GM12878 (cell line): ENCODE data around the gene PDZRN4. TPM values are rescaled to one million over a fixed set of nuclear protein-coding genes. Genes with fewer than 3 reads are reported as not detected.

Source experiments
- ATAC-seq: fragments of 200-7000 bp; cut with Tn5 transposase; 3 replicates; pipeline ENCODE4 v1.9.1; 2020; ENCODE audit warnings: mild to moderate bottlenecking, moderate library complexity
- BruUV-seq: library from RNA; stranded (reverse); fragments of 400-500 nt; replicated peaks from 2 replicates; lab custom pipeline; 2021; lab: Mats Ljungman, UMichigan
- CTCF ChIA-PET: fragments of 300-600 bp; sonication (Branson Sonifier 250); formaldehyde crosslinking; extraction: SDS; loops from one replicate; lab custom pipeline; 2021; ENCODE audit warnings: inconsistent platforms; lab: Yijun Ruan, JAX
- POLR2A ChIA-PET: fragments of 350-600 bp; formaldehyde crosslinking; extraction: SDS; loops from one replicate; lab custom pipeline; 2021; ENCODE audit warnings: inconsistent platforms; lab: Charles Lee
- RAD21 ChIA-PET: fragments of 300-600 bp; sonication (Branson Sonifier 250); formaldehyde crosslinking; loops from one replicate; lab custom pipeline; 2023; ENCODE audit warnings: antibody characterized with exemption; ENCODE audit not compliant: unreplicated experiment; lab: Charles Lee
- SMC1A ChIA-PET: fragments of 300-600 bp; sonication (Branson Sonifier 250); formaldehyde crosslinking; loops from one replicate; lab custom pipeline; 2023; ENCODE audit not compliant: unreplicated experiment, uncharacterized antibody; lab: Charles Lee
- DNase-seq: peaks from one replicate; pipeline ENCODE4 v3.0.0-alpha.2; 2011; ENCODE audit warnings: low read depth, low spot score
- FAIRE-seq: peaks from 3 replicates; lab custom pipeline; 2011; peaks lifted over from hg19 to GRCh38; lab: Jason Lieb, UNC
- H2AFZ ChIP-seq: 2 replicates; pipeline ENCODE4 v1.6.0; 2011; ENCODE audit warnings: low read depth, low read length, control low read depth; ENCODE audit not compliant: control insufficient read depth
- H3K27ac ChIP-seq: 2 replicates; pipeline ENCODE4 v1.5.1; 2011; ENCODE audit warnings: control low read depth; ENCODE audit not compliant: control insufficient read depth, insufficient read depth
- H3K27me3 ChIP-seq, 2 experiments: replicated peaks in 1 of 2; 2 replicates each; pipeline versions ENCODE4 v1.6.0 to v1.6.1; 2011; ENCODE audit warnings: low read length in 1 of 2; ENCODE audit not compliant: control insufficient read depth in 2 of 2, insufficient read depth in 2 of 2
- H3K36me3 ChIP-seq, 2 experiments: 2 replicates each; pipeline ENCODE4 v1.5.1; 2011; ENCODE audit warnings: low read length in 1 of 2; ENCODE audit not compliant: control insufficient read depth in 2 of 2, insufficient read depth in 2 of 2
- H3K4me1 ChIP-seq: 2 replicates; pipeline ENCODE4 v1.6.1; 2011; ENCODE audit warnings: mild to moderate bottlenecking, low read length, moderate library complexity, mixed read lengths; ENCODE audit not compliant: control insufficient read depth, insufficient read depth
- H3K4me2 ChIP-seq: 2 replicates; pipeline ENCODE4 v1.6.0; 2011; ENCODE audit warnings: control low read depth; ENCODE audit not compliant: control insufficient read depth, insufficient read depth
- H3K4me3 ChIP-seq: fragments of 200-600 bp; sonication (generic); 2 replicates; pipeline ENCODE4 v1.5.1; 2016
- H3K79me2 ChIP-seq: 2 replicates; pipeline ENCODE4 v1.6.0; 2011; ENCODE audit warnings: low read length; ENCODE audit not compliant: control insufficient read depth, insufficient read depth
- H3K9ac ChIP-seq: 2 replicates; pipeline ENCODE4 v1.8.0; 2011; ENCODE audit warnings: low read length, control low read depth, mixed read lengths; ENCODE audit not compliant: control insufficient read depth, insufficient read depth
- H3K9me3 ChIP-seq: replicated peaks from 3 replicates; pipeline ENCODE4 v1.5.1; 2011; ENCODE audit warnings: mild to moderate bottlenecking, low read length; ENCODE audit not compliant: control insufficient read depth, insufficient read depth
- H4K20me1 ChIP-seq: 2 replicates; pipeline ENCODE4 v1.6.0; 2011; ENCODE audit not compliant: control insufficient read depth, insufficient read depth
- BCL3 ChIP-seq: IDR thresholded peaks from 2 replicates; pipeline ENCODE4 v1.6.1; 2011; ENCODE audit warnings: borderline replicate concordance, low read depth, mild to moderate bottlenecking, moderate library complexity, low read length; ENCODE audit not compliant: insufficient read depth, poor library complexity, severe bottlenecking
- BRCA1 ChIP-seq: IDR thresholded peaks from 2 replicates; pipeline ENCODE4 v1.6.1; 2011; ENCODE audit warnings: low read depth, low read length, improper control_type of control experiment
- CEBPB ChIP-seq, 2 experiments: fragments of 150-350 bp in 1 of 2; IDR thresholded peaks; 2 replicates each; pipeline ENCODE4 v1.6.1; 2012 to 2014; ENCODE audit warnings: low read depth in 2 of 2, low read length in 2 of 2, borderline replicate concordance in 1 of 2, inconsistent platforms in 1 of 2
- HDAC6 ChIP-seq: fragments of 200-600 bp; sonication (generic); IDR thresholded peaks from one replicate; pipeline ENCODE4 v1.8.0; 2017; ENCODE audit warnings: antibody characterized with exemption; ENCODE audit not compliant: unreplicated experiment
- MEF2A ChIP-seq: IDR thresholded peaks from 2 replicates; pipeline ENCODE4 v1.6.1; 2011; ENCODE audit warnings: low read depth, mild to moderate bottlenecking, low read length, moderate library complexity; ENCODE audit not compliant: insufficient read depth
- PML ChIP-seq: IDR thresholded peaks from 2 replicates; pipeline ENCODE4 v1.6.1; 2012; ENCODE audit warnings: low read length, inconsistent platforms
- SIX5 ChIP-seq: IDR thresholded peaks from 2 replicates; pipeline ENCODE4 v1.6.1; 2011; ENCODE audit warnings: mild to moderate bottlenecking, low read depth, low read length, moderate library complexity; ENCODE audit not compliant: severe bottlenecking
- SMARCA5 ChIP-seq: fragments of 450-650 bp; IDR thresholded peaks from 2 replicates; pipeline ENCODE4 v1.6.1; 2017; ENCODE audit warnings: mild to moderate bottlenecking
- SUPT20H ChIP-seq: IDR thresholded peaks from 2 replicates; pipeline ENCODE4 v1.6.1; 2011; ENCODE audit warnings: low read depth, mild to moderate bottlenecking, low read length, moderate library complexity, borderline replicate concordance; ENCODE audit not compliant: control insufficient read depth
- ZNF207 ChIP-seq: fragments of 450-650 bp; IDR thresholded peaks from 2 replicates; pipeline ENCODE4 v1.6.1; 2014; ENCODE audit warnings: antibody characterized with exemption, mild to moderate bottlenecking, borderline replicate concordance
- WGBS: methylation state at CpG from one replicate; pipeline ENCODE4 v1.1.6; 2016; ENCODE audit warnings: low lambda C conversion rate; ENCODE audit not compliant: insufficient replicate concordance, insufficient coverage; ENCODE audit errors: missing lambda C conversion rate; 5-methylcytosine and 5-hydroxymethylcytosine counted together
- in situ Hi-C: fragments of 300-500 bp; cut with MboI; formaldehyde crosslinking; loops from 9 replicates; pipeline ENCODE4 v1.14.3; 2018; ENCODE audit warnings: mixed read lengths
- intact Hi-C: fragments of 100-400 bp; cut with micrococcal nuclease; formaldehyde crosslinking; loops from one replicate; pipeline ENCODE4 v1.14.2; 2022; ENCODE audit not compliant: unreplicated experiment
- polyA plus RNA-seq, 11 experiments: library from polyadenylated mRNA; depleted of rRNA in 4 of 11; unstranded in 6 of 11; stranded (reverse) in 5 of 11; fragments of >200 nt; fragmentation: Nextera tagmentation in 4 of 11; fragmentation: Illumina TruSeq in 1 of 11; extraction: Ambion mirVana in 4 of 11; extraction: Trizol in 1 of 11; gene quantifications; 1 replicate in 1 of 11; 2 replicates in 10 of 11; pipeline versions ENCODE4 v1.2.1 to v1.2.3, GENCODE V29; 2011 to 2016; ENCODE audit warnings: inconsistent platforms in 2 of 11, missing spikeins in 2 of 11, low read depth in 1 of 11
- total RNA-seq, 4 experiments: library from RNA; depleted of rRNA in 3 of 4; stranded (reverse); fragments of >200 nt in 3 of 4; fragmentation: Illumina TruSeq in 1 of 4; extraction: Trizol in 1 of 4; gene quantifications; 2 replicates each; pipeline versions ENCODE4 v1.2.1 to v1.2.3, GENCODE V29; 2013 to 2021
- TF ChIP-seq, protein P1 (sequence below): fragments of 450-650 bp; IDR thresholded peaks from 2 replicates; pipeline ENCODE4 v1.6.1; 2017; ENCODE audit warnings: mild to moderate bottlenecking, low read depth, inconsistent platforms; ENCODE audit not compliant: poor library complexity, severe bottlenecking
- TF ChIP-seq, protein P2 (sequence below): IDR thresholded peaks from 2 replicates; pipeline ENCODE4 v1.6.1; 2012; ENCODE audit warnings: low read length, inconsistent platforms
- TF ChIP-seq, protein P3 (sequence below): fragments of 450-650 bp; IDR thresholded peaks from 2 replicates; pipeline ENCODE4 v1.6.1; 2017; ENCODE audit warnings: low read depth, mild to moderate bottlenecking, moderate library complexity
- TF ChIP-seq, protein P4 (sequence below): fragments of 450-650 bp; formaldehyde crosslinking; IDR thresholded peaks from 2 replicates; pipeline ENCODE4 v1.4.0; 2020; ENCODE audit warnings: mild to moderate bottlenecking, moderate library complexity

PDZRN4 gene
- total and polyA plus RNA-seq, 10 of the 15 experiments (the other 5 are each of a cell fraction or from before 2014, with no cell fraction given): 0.03 TPM; not detected in 9

- WGBS: 0% methylated on average over 2 of the region's 2 CpGs
- TF ChIP-seq BCL3 (no peak), SUPT20H (no peak), HDAC6 (no peak), PML (no peak), ZNF207 (no peak), BRCA1 (no peak), MEF2A (no peak), SIX5 (no peak), SMARCA5 (no peak), CEBPB (IDR thresholded peaks at IDR 0.05; ENCODE audit: borderline replicate concordance in 1 of 2, low read depth in 2 of 2, low read length in 2 of 2) (no peak)
- TF ChIP-seq, protein P1, sequence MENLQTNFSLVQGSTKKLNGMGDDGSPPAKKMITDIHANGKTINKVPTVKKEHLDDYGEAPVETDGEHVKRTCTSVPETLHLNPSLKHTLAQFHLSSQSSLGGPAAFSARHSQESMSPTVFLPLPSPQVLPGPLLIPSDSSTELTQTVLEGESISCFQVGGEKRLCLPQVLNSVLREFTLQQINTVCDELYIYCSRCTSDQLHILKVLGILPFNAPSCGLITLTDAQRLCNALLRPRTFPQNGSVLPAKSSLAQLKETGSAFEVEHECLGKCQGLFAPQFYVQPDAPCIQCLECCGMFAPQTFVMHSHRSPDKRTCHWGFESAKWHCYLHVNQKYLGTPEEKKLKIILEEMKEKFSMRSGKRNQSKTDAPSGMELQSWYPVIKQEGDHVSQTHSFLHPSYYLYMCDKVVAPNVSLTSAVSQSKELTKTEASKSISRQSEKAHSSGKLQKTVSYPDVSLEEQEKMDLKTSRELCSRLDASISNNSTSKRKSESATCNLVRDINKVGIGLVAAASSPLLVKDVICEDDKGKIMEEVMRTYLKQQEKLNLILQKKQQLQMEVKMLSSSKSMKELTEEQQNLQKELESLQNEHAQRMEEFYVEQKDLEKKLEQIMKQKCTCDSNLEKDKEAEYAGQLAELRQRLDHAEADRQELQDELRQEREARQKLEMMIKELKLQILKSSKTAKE: no peak
- TF ChIP-seq, protein P2, sequence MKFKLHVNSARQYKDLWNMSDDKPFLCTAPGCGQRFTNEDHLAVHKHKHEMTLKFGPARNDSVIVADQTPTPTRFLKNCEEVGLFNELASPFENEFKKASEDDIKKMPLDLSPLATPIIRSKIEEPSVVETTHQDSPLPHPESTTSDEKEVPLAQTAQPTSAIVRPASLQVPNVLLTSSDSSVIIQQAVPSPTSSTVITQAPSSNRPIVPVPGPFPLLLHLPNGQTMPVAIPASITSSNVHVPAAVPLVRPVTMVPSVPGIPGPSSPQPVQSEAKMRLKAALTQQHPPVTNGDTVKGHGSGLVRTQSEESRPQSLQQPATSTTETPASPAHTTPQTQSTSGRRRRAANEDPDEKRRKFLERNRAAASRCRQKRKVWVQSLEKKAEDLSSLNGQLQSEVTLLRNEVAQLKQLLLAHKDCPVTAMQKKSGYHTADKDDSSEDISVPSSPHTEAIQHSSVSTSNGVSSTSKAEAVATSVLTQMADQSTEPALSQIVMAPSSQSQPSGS: no peak
- TF ChIP-seq, protein P3, sequence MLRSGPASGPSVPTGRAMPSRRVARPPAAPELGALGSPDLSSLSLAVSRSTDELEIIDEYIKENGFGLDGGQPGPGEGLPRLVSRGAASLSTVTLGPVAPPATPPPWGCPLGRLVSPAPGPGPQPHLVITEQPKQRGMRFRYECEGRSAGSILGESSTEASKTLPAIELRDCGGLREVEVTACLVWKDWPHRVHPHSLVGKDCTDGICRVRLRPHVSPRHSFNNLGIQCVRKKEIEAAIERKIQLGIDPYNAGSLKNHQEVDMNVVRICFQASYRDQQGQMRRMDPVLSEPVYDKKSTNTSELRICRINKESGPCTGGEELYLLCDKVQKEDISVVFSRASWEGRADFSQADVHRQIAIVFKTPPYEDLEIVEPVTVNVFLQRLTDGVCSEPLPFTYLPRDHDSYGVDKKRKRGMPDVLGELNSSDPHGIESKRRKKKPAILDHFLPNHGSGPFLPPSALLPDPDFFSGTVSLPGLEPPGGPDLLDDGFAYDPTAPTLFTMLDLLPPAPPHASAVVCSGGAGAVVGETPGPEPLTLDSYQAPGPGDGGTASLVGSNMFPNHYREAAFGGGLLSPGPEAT: no peak
- TF ChIP-seq, protein P4, sequence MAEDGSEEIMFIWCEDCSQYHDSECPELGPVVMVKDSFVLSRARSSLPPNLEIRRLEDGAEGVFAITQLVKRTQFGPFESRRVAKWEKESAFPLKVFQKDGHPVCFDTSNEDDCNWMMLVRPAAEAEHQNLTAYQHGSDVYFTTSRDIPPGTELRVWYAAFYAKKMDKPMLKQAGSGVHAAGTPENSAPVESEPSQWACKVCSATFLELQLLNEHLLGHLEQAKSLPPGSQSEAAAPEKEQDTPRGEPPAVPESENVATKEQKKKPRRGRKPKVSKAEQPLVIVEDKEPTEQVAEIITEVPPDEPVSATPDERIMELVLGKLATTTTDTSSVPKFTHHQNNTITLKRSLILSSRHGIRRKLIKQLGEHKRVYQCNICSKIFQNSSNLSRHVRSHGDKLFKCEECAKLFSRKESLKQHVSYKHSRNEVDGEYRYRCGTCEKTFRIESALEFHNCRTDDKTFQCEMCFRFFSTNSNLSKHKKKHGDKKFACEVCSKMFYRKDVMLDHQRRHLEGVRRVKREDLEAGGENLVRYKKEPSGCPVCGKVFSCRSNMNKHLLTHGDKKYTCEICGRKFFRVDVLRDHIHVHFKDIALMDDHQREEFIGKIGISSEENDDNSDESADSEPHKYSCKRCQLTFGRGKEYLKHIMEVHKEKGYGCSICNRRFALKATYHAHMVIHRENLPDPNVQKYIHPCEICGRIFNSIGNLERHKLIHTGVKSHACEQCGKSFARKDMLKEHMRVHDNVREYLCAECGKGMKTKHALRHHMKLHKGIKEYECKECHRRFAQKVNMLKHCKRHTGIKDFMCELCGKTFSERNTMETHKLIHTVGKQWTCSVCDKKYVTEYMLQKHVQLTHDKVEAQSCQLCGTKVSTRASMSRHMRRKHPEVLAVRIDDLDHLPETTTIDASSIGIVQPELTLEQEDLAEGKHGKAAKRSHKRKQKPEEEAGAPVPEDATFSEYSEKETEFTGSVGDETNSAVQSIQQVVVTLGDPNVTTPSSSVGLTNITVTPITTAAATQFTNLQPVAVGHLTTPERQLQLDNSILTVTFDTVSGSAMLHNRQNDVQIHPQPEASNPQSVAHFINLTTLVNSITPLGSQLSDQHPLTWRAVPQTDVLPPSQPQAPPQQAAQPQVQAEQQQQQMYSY (CRISPR knock-in tag): no peak
Measured at GRCh38 chr12:41479426-41479825, 291.3 kb downstream of the PDZRN4 start.

More at GRCh38 chr12:41479426-41479825, 291.3 kb downstream of the PDZRN4 start:
- Histone ChIP-seq H2AFZ (no peak overlapping the region), H3K79me2 (no peaks in the 10 kb centered on the region), H3K9me3 (no peaks in the 10 kb centered on the region), H3K9ac (no peak overlapping the region), H3K36me3 (no peaks in the 10 kb centered on the region), H4K20me1 (no peaks in the 10 kb centered on the region), H3K4me2 (no peak overlapping the region), H3K4me1 (no peaks in the 10 kb centered on the region), H3K27ac (no peak overlapping the region), H3K27me3 (no peaks in the 10 kb centered on the region), H3K4me3 (no peak overlapping the region)
- no peak for FAIRE-seq
- CTCF ChIA-PET: no interaction called here
- no peak for ATAC-seq
- RAD21 ChIA-PET: no interaction called here
- no peak for DNase-seq
- in situ Hi-C loops: no loop called here
- SMC1A ChIA-PET: interaction anchor here (1.6 kb wide), 1 partner anchor 13 kb away, joined by 3 read pairs; no protein-coding TSS in a partner anchor
- no TSS peak for BruUV-seq
- POLR2A ChIA-PET: no interaction called here
- intact Hi-C loops: no loop called here
